Fibroblast of skin of right biceps (primary cell): ENCODE data around the gene KLK14.

ENCODE experiments used
- DNase-seq: peaks from one replicate; pipeline ENCODE4 v3.0.0-alpha.2; 2013

The KLK14 gene

DNA sequence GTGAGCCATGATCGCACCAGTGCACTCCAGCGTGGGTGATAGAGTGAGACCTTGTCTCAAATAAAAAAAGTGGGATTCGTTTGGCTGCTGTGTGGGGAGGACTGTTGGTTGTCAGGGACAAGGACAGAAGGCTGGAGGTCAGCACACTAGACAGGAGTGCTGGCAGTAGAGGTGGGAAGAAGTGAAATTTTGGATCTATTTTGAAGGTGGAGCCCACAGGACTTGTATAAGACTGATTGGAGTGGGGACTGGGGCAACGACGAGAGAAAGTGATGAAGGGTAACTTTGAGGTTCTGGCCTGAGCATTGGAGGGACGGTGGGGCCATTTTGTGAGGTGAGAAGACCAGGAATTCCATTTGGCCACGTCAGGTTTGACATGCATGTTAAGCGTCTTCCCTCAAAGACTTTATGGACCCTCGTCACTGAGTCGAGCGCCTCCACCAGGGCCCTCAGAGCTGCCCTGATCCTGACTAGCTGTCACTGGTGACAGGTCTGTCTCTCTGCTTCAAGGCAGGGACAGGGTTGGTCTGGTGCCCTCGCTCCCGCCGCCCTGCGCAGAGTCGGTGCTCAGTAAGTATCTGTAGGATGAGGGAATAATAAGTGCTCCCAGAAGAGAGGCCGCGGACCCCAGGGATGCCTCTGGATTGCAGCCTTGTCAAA is 24.8 kb upstream of the KLK14 start:
- peak; percentile 55 for DNase-seq

DNA sequence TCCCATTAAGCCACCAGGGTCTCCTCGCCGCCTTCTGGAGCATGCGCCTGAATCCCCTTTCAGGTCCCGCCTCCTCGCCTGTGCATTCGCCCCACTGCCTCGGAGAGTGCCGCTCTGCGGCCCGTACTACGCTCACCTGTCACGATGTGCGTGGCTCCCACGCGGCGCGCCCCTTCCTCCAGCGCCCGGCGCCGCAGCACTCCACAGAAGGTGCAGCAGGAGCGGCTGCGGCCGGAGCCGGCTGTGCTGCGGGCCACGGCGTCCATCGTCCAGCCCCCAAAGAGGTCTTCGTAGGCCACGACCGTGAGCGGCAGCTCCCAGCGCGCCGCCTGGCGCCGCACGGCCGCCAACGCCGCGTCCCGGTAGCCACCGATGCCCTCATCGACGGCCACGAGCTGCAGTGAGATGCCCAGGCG is 21.2 kb upstream of the KLK14 start:
- no peak for DNase-seq

DNA sequence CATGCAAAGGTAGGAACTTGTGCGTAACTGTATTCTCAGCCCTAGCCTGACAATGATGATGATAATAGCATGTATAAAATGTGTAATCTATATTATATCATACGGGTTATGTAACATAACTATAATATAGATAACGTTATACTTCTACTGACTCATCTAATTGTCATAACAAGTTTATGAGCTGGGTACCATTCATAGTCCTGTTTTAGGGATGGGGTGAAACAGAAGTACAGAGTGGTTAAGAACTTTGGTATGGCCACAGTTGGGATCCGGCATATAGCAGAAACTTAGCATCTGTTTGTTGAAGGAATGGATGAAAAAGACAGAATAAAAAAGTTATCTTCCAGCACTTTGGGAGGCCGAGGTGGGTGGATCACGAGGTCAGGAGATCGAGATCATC is 20.3 kb upstream of the KLK14 start:
- no peak for DNase-seq

DNA sequence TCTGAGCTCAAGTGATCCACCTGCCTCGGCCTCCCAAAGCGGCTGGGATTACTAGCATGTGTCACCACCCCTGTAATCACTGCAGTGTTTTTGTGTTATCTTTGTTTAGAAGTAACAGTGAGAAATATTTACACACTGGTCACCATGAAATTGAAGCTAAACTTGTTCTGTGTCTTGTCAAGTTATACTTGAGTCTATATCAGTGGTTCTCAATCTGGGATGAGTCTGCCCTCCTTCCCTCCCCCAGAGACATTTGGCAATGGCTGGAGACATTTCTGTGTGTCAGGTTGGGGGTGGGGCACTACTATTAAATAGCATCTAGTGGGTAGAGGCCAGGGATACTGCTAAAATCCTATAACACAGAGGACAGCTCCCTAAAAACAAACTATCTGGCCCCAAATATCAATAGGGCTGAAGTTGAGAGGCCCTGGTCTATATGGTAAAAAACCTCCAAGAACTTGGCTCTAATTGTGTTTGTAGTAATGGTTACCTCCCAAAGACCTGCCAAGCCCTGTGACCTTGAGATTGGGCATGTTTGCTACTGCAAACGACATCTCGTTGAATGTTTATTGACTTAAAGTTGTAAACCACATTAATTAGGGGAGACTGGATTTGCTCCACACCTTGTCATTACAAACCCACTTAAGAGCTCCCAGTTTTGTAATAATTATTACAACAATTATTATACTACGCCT is 18.6 kb upstream of the KLK14 start:
- no peak for DNase-seq

DNA sequence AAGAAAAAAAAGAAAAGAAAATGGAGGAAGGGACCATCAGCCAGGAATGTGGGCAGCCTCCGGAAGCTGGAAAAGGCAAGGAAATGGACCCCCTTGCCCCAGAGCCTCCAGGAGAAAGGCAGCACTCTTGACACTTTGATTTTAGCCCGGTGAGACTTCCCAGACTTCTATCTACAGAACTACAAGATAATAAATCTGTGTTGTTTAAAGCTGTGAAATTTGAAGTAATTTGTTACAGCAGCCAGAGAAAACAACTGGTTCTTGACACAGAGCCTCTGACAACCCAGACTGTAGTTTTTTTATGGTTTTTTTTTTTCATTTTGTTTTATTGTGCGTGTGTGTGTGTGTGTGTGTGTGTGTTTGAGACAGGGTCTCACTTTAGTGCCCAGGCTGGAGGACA is 17.9 kb upstream of the KLK14 start:
- DNase-seq = no peak

DNA sequence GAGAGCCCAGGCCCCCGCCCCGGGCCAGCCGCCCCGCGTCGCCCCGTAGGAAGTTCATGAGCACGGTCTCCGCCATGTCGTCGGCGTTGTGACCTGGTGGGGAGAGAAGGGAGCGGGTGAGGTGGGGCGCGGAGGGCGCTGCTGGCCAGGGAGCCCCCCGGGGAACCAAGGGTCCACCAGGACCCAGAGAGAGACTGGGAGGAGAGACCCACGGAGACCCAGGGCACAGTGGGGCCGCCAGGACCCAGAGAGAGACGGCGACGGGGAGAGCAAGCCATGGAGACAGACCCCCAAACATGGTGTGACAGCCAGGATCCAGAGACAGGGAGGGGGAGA is 16.3 kb upstream of the KLK14 start:
- DNase-seq = no peak

DNA sequence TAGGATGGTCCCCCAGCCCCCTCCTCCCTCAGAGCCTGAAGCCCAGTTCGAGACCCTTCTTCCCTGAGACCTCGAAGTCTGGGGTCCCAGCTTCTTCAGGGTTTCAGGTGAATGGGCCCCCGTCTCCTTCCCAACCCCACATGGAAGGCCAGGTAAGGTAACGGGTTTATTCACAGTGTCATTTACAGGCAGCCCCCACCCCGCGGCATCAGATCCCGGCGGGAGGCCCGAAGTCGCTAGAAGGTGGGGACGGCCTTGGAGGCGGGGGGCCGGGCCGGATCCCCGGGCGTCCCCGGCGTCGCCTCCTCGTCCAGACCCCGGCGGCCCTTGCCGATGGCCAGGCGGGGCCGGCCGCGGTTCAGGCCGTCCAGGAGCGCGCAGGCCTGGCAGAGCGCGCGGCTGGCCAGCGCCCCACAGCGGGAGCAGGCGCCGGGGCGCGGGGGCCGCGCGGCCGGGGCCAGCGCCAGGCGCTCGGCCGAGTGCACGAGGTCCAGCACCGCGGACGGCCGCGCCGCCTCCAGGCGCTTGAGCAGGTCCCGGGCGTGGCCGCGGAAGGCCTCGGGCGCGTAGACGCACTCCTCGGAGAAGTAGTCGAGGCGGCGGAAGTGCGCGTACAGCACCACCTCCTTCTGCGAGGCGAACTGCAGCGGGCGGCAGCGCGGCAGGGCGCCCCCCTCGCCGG is 15.8 kb upstream of the KLK14 start:
- DNase-seq = peak; percentile 47

DNA sequence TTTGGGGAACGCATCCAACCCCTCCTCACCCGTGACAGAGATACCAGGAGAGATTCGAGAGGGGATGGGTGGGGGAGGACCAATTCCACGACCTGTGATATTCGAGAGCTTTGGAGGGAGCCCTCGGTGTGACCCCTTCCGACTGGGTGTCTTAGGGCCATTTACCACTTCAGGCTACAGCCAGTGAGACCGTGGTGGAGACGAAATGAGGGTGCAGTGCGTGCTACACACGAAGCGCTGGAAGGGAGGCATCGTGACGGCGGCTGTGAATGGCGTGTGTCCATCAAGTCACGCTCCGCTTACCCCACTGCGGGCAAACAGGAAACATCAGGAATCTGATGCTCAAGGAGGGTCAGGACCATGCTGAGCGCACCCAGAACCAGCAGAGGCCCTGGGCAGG is 15.1 kb upstream of the KLK14 start:
- DNase-seq = no peak

DNA sequence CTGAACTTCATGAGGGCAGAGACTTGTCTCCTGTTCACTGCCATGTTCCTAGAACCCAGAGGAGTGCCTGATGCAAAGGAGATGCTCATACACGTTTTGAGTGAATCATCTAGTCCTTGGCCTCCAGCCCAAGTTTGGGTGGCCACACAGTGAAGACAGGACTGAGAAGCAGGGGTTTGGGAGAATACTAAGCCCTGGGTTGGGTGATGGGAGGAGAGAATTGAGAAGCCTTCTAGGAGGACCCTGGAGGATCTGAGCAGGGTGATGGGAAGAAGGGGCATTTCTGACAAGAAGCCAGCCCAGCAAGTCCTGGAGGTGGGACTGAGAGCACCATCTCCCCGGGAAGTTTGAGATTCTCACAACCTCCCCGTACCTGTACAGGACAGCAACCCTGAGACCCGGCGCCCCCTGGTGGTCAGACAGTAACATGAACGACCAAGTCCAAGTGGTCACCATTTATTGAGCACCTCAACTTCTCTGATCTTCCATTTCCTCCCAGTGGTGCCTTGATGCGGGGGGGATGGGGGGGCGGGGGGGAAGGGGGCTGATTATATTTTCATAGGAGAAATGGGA is 14.6 kb upstream of the KLK14 start:
- peak; percentile 77 for DNase-seq

DNA sequence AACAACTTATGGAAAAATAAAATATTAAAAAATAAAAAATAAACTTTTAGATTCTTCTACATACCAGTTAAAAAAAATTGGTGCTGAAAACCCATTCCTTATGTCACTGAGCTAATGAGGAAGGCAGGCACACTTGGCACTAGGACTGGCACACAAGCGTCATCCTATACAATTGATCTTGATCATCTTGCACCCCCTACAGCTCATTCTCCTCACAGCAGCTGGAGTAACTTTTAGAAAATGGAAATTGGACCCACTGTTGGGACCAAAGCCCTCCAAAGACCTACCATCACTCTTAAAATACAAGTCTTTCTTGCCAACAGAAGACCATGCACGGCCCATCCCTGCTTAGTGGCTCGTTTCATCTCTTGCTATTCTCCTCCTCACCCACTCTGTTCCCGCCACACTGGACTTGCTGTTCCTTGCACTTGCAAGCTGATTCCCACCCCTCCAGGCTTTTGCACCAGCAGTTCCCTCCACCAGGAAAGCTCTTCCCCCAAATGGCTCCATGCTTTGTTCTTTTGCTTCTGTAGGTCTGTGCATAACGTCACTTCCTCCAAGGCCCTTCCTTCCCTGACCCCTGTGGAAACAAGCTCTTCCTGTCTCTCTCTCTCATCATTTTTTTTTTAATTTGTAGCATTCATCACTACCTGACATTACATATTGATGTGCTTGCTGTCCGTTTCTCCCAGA is 13.9 kb upstream of the KLK14 start:
- no peak for DNase-seq

DNA sequence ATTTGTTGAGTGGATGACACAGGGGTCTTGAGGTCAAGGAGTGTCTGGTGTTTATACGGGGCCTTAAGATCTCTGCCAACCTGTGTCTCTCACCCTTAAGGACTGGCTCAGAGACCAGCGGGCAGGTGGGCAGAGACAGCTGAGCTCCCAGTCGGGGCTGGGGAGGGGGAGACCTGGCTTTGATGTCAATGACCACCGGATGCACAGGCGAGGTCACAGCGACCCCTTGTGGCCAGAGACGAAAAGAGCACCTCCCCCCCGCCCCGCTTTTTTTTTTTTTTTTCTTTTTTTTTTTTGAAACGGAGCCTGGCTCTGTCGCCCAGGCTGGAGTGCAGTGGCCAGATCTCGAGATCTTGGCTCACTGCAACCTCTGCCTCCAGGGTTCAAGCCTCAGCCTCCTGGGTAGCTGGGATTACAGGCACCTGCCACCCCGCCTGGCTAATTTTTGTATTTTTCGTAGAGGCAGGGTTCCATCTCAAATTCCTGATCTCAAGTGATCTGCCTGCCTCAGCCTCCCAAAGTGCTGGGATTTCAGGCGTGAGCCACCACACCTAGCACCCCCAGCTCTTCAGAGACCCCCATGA is 12.1 kb upstream of the KLK14 start:
- no peak for DNase-seq

DNA sequence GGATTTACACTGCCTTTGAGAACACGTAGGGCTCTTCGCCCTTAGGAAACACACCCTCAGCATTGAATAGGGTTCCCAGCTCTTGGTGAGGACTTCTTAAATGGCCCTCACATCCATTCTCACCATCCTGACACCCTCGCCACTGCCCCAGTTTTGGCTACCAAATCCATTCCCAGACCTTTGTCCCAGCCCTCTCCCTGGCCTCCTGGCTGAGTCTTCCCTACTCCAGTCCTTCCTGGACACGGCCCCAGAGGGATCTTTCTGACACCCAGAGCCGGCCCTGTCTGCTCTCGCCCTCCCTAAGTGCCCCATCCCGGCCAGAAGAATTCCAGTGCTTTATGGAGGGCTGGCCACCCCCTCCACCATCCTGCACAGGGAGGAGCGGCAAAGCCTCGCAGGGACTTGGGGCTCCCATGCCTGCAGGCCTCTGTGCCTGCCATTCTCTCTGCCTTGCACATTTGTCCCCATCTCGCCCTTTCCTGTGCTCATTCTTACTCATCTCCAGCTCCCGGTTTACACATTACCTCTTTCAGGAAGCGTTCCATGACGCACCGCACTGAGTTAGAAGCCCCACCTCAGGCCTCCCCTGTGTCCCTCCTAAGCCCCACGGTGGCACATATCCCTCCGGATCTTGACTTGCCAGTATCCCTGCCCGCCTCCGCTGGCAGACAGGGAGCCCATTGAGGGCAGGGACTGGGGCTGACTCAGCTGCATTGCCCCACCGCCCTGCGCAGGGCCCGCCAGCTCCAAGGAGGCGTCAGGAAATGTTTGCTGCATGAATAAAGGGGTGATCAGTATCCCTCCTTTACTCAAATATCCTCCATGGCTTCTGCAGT is 11.0 kb upstream of the KLK14 start:
- DNase-seq = no peak

DNA sequence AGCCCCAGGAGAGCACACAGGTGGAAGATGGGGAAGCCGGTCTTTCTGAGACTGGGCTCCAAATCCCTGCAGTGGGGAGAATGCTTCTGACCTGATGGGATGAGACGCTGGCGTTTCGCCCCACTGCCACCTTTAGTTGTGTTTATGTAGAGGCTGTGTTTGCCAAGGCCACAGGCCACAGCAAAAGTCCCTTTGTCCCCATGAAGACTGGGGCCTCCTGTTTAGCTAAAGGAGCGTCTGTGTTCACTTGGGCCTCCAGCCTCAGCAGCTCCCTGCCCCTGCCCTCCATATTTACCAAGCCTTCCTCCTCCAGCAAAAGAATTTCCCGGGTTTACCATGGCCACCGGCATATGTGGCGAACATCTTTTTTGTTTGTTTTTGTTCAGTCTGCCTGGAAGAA is 10.4 kb upstream of the KLK14 start:
- no peak for DNase-seq

DNA sequence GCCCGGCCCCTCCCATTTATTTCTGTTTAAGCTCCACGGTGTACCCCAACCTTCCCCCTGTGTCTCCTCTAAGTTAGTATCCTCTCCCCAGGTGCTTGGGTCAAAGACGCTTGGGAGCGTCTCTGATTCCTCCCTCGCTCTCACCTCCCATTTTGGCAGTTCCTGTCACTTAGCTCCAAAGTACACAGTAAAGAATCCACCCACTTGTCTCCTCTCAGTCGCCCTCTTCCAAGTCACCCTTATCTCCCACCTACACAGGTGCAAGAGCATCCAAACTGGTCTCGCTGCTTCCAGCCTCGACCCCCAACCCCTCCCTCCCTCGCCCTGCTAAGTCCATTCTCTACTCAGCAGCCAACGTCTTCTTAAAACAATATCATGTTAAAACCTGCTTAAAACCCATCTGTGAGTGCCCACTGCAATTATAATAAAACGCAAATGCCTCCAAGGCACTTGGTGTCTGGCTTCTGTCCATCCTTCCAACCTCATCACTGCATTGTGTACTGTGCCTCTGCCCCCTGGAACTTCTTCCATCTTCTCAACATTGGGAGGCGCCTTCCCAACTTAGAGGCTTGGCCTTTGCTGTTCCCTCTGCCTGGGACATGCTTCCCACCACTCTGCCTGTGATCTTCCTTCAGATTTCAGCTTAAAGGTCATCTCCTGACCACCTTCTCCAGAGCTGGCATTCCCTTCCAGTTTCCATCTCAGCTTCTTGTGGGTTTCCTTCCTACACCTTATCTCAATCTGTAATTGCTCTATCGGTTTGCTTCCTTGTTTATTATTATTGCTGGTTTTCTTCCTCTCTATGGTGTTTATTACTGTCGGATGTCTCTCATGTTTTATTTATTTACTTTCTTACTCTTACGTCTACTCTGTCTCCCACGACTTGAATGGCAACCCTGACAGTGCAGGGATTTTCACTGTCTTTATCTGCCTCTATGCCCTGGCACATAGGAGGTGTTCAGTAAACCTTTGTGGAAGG is 9.5 kb upstream of the KLK14 start:
- DNase-seq = no peak

DNA sequence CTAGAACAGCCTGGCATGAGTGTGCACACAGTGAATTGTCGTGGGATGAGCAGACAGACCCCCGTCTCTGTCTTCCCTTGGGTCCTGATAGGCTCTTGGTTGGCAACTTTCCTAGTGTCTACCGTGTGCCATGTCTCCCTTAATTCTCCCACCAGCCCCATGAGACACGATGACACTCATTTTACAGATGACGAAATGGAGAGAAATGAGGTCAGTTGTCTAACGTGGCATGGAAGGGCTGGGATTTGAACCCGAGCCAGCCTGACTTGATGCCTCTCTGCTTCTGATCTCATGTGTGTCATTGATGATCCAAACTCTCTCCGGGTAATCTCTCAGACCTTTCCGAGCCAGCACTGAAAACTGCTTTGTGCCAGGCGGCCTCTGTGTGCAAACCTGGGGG is 8.4 kb upstream of the KLK14 start:
- DNase-seq = no peak

DNA sequence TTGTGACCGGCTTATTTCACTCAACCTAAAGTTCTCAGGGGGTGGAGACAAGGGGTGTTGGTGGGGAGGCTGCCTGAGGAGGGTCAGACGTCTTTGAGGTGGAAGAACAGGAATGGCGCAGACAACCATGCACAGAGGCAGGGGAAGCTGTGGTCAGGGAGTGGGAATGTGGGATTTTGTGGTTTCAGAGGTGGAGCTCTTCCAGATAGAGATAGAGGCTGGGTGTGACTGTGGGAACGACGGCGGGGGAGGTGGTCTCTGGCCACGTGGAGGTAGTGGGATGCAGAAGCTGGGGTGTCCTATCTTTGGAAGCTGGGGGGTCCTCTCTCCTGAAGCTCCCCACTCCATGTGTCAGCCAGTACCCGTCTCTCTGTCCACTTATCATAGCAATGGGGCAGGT is 7.8 kb upstream of the KLK14 start:
- peak; percentile 5 for DNase-seq

DNA sequence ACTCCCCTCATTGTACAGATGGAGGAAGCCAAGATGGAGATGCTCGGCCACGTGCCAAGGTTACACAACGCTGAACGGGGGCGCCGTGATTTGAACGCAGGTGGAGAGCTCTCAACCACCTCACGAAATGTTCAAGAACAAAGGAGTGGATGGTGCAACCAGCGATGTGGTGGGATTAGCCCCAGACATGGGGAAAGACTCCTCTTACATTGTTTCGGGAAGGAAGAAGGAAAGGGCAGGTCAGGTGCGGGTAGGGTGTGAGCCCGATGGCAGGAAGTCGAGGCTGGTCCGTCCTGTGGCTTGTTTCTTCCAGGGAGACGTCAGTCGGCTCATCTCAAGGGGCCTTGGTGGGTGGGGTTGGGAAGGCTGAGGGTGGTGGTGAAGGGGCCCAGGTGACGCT is 7.1 kb upstream of the KLK14 start:
- no peak for DNase-seq

DNA sequence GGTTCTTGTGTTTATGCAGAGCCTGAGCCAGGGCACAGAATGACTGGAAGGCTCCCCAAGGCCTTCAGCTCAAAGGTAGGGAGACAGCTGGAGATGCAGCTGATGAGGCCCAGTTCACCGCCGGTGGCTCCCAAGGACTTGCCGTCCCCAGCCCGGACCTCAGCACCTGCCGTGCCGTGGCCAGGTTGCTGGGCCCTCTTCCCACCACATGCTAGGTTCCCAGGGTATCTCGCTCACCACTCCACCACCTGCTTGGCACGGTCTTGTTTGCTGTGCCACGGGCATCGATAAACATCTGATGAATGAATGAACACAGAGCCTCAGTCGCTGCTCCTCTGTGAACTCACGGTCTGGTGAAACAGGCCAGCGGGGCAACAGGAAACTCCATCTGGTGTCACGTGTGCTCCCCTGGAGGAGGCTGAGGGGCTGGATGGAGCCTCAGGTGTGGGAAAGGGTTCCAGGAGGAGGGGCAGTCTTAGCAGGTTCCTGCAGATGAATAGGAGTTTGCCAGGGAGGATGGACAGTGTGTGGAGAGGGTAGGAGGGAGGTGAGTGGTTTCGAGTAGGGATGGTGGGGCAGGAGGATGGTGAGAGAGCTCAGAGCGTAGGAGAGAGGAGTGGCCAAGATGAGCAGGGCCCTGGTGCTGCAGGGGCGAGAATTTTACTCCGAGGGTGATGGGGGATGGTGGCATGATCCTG is 3.6 kb upstream of the KLK14 start:
- DNase-seq = no peak

DNA sequence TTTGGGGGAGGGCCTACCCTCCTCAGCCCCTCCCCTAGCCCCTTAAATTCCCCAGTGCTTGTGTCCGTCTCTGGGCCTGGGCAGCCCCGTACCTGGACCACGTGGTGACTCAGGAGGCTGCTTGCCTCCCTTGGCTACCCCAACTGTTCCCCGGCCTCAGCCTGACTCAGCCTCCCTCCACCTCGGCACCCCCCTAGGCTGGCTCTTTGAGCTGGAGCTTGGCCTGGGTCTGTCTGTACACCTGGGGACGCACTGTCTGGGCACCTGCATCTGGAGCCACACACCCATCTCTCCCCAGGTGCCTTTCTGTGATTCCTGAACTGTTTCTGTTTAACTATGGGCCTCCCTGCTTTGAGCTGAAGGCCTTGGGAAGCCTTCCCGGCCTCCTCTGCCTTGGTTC is 1.8 kb upstream of the KLK14 start:
- DNase-seq = no peak

DNA sequence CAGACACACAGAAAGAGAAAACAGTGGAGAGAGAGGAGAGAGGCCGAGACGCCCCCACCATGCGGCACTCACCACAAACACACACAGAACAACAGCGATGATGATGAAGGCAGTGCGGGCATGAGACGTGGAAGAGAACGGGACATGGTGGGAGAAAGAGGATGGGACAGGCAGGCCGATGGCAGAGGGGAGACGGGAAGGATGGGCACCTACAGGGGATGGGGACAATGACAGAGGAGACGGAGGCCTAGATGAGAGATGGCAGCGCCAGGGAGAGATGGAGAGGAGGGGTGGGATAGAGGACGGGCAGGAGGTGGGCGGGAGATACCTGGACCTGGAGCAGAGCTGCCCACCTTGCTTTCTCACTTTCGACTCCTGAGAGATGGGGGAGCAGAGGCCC is 1.1 kb upstream of the KLK14 start:
- no peak for DNase-seq
